ENCODE measurements around the gene RAN.

- no peak for TF ChIP-seq POLR2A (conservative IDR thresholded peaks at IDR 0.05)
- no peak for TF ChIP-seq CTCF (IDR thresholded peaks at IDR 0.05 in 2 of 3, conservative IDR thresholded peaks at IDR 0.05 in 1 of 3; ENCODE audit: insufficient read depth in 2 of 3, low read depth in 1 of 3, low read length in 3 of 3)
- TF ChIP-seq ZNF24 (IDR thresholded peaks at IDR 0.05): no peak
- TF ChIP-seq ZNF609 (CRISPR knock-in tag; IDR thresholded peaks at IDR 0.05; ENCODE audit: borderline replicate concordance): no peak
- TF ChIP-seq ZNF124 (CRISPR knock-in tag; IDR thresholded peaks at IDR 0.05): no peak
- no peak for TF ChIP-seq FOXM1 (IDR thresholded peaks at IDR 0.05; ENCODE audit: low read depth)
- TF ChIP-seq FOXM1 (CRISPR knock-in tag; IDR thresholded peaks at IDR 0.05; ENCODE audit: low read depth): no peak
- TF ChIP-seq GATAD2B (IDR thresholded peaks at IDR 0.05; ENCODE audit: borderline replicate concordance): no peak
- TF ChIP-seq CHD1 (IDR thresholded peaks at IDR 0.05; ENCODE audit: low read length): no peak
- TF ChIP-seq FOXA1 (IDR thresholded peaks at IDR 0.05; ENCODE audit: borderline replicate concordance): no peak
Measured at GRCh38 chr12:130830246-130830551, 41.7 kb upstream of the RAN start.

Measured in K562 (cell line).